GM12878 (cell line): ENCODE results near the gene SUPT4H1. TPM values are rescaled to one million over a fixed set of nuclear protein-coding genes. Genes with fewer than 3 reads are reported as not detected.

Source experiments
- ATAC-seq: fragments of 200-7000 bp; cut with Tn5 transposase; 3 replicates; pipeline ENCODE4 v1.9.1; 2020; ENCODE audit warnings: mild to moderate bottlenecking, moderate library complexity
- BruUV-seq: library from RNA; stranded (reverse); fragments of 400-500 nt; replicated peaks from 2 replicates; lab custom pipeline; 2021; lab: Mats Ljungman, UMichigan
- CTCF ChIA-PET: fragments of 300-600 bp; sonication (Branson Sonifier 250); formaldehyde crosslinking; extraction: SDS; loops from one replicate; lab custom pipeline; 2021; ENCODE audit warnings: inconsistent platforms; lab: Yijun Ruan, JAX
- POLR2A ChIA-PET: fragments of 350-600 bp; formaldehyde crosslinking; extraction: SDS; loops from one replicate; lab custom pipeline; 2021; ENCODE audit warnings: inconsistent platforms; lab: Charles Lee
- RAD21 ChIA-PET: fragments of 300-600 bp; sonication (Branson Sonifier 250); formaldehyde crosslinking; loops from one replicate; lab custom pipeline; 2023; ENCODE audit warnings: antibody characterized with exemption; ENCODE audit not compliant: unreplicated experiment; lab: Charles Lee
- SMC1A ChIA-PET: fragments of 300-600 bp; sonication (Branson Sonifier 250); formaldehyde crosslinking; loops from one replicate; lab custom pipeline; 2023; ENCODE audit not compliant: unreplicated experiment, uncharacterized antibody; lab: Charles Lee
- DNase-seq: peaks from one replicate; pipeline ENCODE4 v3.0.0-alpha.2; 2011; ENCODE audit warnings: low read depth, low spot score
- FAIRE-seq: peaks from 3 replicates; lab custom pipeline; 2011; peaks lifted over from hg19 to GRCh38; lab: Jason Lieb, UNC
- H2AFZ ChIP-seq: 2 replicates; pipeline ENCODE4 v1.6.0; 2011; ENCODE audit warnings: low read depth, low read length, control low read depth; ENCODE audit not compliant: control insufficient read depth
- H3K27ac ChIP-seq: 2 replicates; pipeline ENCODE4 v1.5.1; 2011; ENCODE audit warnings: control low read depth; ENCODE audit not compliant: control insufficient read depth, insufficient read depth
- H3K27me3 ChIP-seq, 2 experiments: replicated peaks in 1 of 2; 2 replicates each; pipeline versions ENCODE4 v1.6.0 to v1.6.1; 2011; ENCODE audit warnings: low read length in 1 of 2; ENCODE audit not compliant: control insufficient read depth in 2 of 2, insufficient read depth in 2 of 2
- H3K36me3 ChIP-seq, 2 experiments: 2 replicates each; pipeline ENCODE4 v1.5.1; 2011; ENCODE audit warnings: low read length in 1 of 2; ENCODE audit not compliant: control insufficient read depth in 2 of 2, insufficient read depth in 2 of 2
- H3K4me1 ChIP-seq: 2 replicates; pipeline ENCODE4 v1.6.1; 2011; ENCODE audit warnings: mild to moderate bottlenecking, low read length, moderate library complexity, mixed read lengths; ENCODE audit not compliant: control insufficient read depth, insufficient read depth
- H3K4me2 ChIP-seq: 2 replicates; pipeline ENCODE4 v1.6.0; 2011; ENCODE audit warnings: control low read depth; ENCODE audit not compliant: control insufficient read depth, insufficient read depth
- H3K4me3 ChIP-seq: fragments of 200-600 bp; sonication (generic); 2 replicates; pipeline ENCODE4 v1.5.1; 2016
- H3K79me2 ChIP-seq: 2 replicates; pipeline ENCODE4 v1.6.0; 2011; ENCODE audit warnings: low read length; ENCODE audit not compliant: control insufficient read depth, insufficient read depth
- H3K9ac ChIP-seq: 2 replicates; pipeline ENCODE4 v1.8.0; 2011; ENCODE audit warnings: low read length, control low read depth, mixed read lengths; ENCODE audit not compliant: control insufficient read depth, insufficient read depth
- H3K9me3 ChIP-seq: replicated peaks from 3 replicates; pipeline ENCODE4 v1.5.1; 2011; ENCODE audit warnings: mild to moderate bottlenecking, low read length; ENCODE audit not compliant: control insufficient read depth, insufficient read depth
- H4K20me1 ChIP-seq: 2 replicates; pipeline ENCODE4 v1.6.0; 2011; ENCODE audit not compliant: control insufficient read depth, insufficient read depth
- CBX3 ChIP-seq: fragments of 200-600 bp; sonication (generic); IDR thresholded peaks from 2 replicates; pipeline ENCODE4 v1.6.1; 2016; ENCODE audit warnings: low read depth, borderline replicate concordance
- FOXK2 ChIP-seq: fragments of 450-650 bp; IDR thresholded peaks from 2 replicates; pipeline ENCODE4 v1.6.1; 2017; ENCODE audit warnings: mild to moderate bottlenecking, moderate library complexity
- IKZF1 ChIP-seq: fragments of 450-650 bp; conservative IDR thresholded peaks from 2 replicates; pipeline ENCODE4 v1.6.1; 2017; ENCODE audit warnings: antibody characterized with exemption, mild to moderate bottlenecking
- TCF3 ChIP-seq: IDR thresholded peaks from 2 replicates; pipeline ENCODE4 v1.6.1; 2012; ENCODE audit warnings: low read depth, mild to moderate bottlenecking, low read length, borderline replicate concordance; ENCODE audit not compliant: insufficient read depth
- YY1 ChIP-seq: IDR thresholded peaks from 2 replicates; pipeline ENCODE4 v1.6.1; 2011; ENCODE audit warnings: low read depth, mild to moderate bottlenecking, low read length
- ZNF207 ChIP-seq: fragments of 450-650 bp; IDR thresholded peaks from 2 replicates; pipeline ENCODE4 v1.6.1; 2014; ENCODE audit warnings: antibody characterized with exemption, mild to moderate bottlenecking, borderline replicate concordance
- ZZZ3 ChIP-seq: IDR thresholded peaks from 2 replicates; pipeline ENCODE4 v1.6.1; 2011; ENCODE audit warnings: low read depth; ENCODE audit not compliant: control insufficient read depth, insufficient read length
- WGBS: methylation state at CpG from one replicate; pipeline ENCODE4 v1.1.6; 2016; ENCODE audit warnings: low lambda C conversion rate; ENCODE audit not compliant: insufficient replicate concordance, insufficient coverage; ENCODE audit errors: missing lambda C conversion rate; 5-methylcytosine and 5-hydroxymethylcytosine counted together
- in situ Hi-C: fragments of 300-500 bp; cut with MboI; formaldehyde crosslinking; loops from 9 replicates; pipeline ENCODE4 v1.14.3; 2018; ENCODE audit warnings: mixed read lengths
- intact Hi-C: fragments of 100-400 bp; cut with micrococcal nuclease; formaldehyde crosslinking; loops from one replicate; pipeline ENCODE4 v1.14.2; 2022; ENCODE audit not compliant: unreplicated experiment
- polyA plus RNA-seq, 11 experiments: library from polyadenylated mRNA; depleted of rRNA in 4 of 11; unstranded in 6 of 11; stranded (reverse) in 5 of 11; fragments of >200 nt; fragmentation: Nextera tagmentation in 4 of 11; fragmentation: Illumina TruSeq in 1 of 11; extraction: Ambion mirVana in 4 of 11; extraction: Trizol in 1 of 11; gene quantifications; 1 replicate in 1 of 11; 2 replicates in 10 of 11; pipeline versions ENCODE4 v1.2.1 to v1.2.3, GENCODE V29; 2011 to 2016; ENCODE audit warnings: inconsistent platforms in 2 of 11, missing spikeins in 2 of 11, low read depth in 1 of 11
- total RNA-seq, 4 experiments: library from RNA; depleted of rRNA in 3 of 4; stranded (reverse); fragments of >200 nt in 3 of 4; fragmentation: Illumina TruSeq in 1 of 4; extraction: Trizol in 1 of 4; gene quantifications; 2 replicates each; pipeline versions ENCODE4 v1.2.1 to v1.2.3, GENCODE V29; 2013 to 2021
- TF ChIP-seq, protein P1 (sequence below): fragments of 450-650 bp; IDR thresholded peaks from 2 replicates; pipeline ENCODE4 v1.6.1; 2016; ENCODE audit warnings: mild to moderate bottlenecking
- TF ChIP-seq, protein P2 (sequence below): fragments of 450-650 bp; IDR thresholded peaks from 2 replicates; pipeline ENCODE4 v1.6.1; 2018; ENCODE audit warnings: borderline replicate concordance, mild to moderate bottlenecking; ENCODE audit not compliant: partially characterized antibody
- TF ChIP-seq, protein P3 (sequence below): fragments of 450-650 bp; formaldehyde crosslinking; IDR thresholded peaks from 2 replicates; pipeline ENCODE4 v1.4.0; 2022; ENCODE audit warnings: mild to moderate bottlenecking, moderate library complexity

The SUPT4H1 gene
- total and polyA plus RNA-seq, 10 of the 15 experiments (the other 5 are each of a cell fraction or from before 2014, with no cell fraction given), result 83.8 to 293 (median 128) TPM

DNA sequence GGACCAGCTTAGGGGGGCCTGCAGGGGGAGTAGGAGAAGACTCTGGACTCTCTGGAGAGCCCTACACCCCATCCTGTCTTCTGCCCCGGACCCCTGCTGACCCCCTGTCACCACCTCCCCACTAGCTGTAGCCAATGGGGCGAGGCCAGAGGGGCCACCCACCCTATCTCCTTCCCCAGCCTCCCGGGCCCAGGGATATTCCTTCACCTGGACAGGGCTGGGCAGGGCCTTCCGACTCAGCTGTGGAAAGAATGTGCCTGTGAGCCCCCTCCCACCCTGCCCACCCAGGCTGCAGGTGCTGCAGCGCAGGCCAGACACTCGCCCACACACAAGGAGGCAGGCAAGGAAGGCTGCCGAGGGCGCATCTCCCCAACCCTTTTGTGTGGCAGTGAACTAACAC, 46.4 kb downstream of the SUPT4H1 start (continued):
- TF ChIP-seq, protein P1, sequence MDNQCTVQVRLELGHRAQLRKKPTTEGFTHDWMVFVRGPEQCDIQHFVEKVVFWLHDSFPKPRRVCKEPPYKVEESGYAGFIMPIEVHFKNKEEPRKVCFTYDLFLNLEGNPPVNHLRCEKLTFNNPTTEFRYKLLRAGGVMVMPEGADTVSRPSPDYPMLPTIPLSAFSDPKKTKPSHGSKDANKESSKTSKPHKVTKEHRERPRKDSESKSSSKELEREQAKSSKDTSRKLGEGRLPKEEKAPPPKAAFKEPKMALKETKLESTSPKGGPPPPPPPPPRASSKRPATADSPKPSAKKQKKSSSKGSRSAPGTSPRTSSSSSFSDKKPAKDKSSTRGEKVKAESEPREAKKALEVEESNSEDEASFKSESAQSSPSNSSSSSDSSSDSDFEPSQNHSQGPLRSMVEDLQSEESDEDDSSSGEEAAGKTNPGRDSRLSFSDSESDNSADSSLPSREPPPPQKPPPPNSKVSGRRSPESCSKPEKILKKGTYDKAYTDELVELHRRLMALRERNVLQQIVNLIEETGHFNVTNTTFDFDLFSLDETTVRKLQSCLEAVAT, result no peak
- no peak for TF ChIP-seq ZZZ3
- TF ChIP-seq FOXK2, result no peak
- no peak for TF ChIP-seq ZNF207
- no peak for TF ChIP-seq IKZF1
- no peak for TF ChIP-seq TCF3
- TF ChIP-seq YY1, result no peak

DNA sequence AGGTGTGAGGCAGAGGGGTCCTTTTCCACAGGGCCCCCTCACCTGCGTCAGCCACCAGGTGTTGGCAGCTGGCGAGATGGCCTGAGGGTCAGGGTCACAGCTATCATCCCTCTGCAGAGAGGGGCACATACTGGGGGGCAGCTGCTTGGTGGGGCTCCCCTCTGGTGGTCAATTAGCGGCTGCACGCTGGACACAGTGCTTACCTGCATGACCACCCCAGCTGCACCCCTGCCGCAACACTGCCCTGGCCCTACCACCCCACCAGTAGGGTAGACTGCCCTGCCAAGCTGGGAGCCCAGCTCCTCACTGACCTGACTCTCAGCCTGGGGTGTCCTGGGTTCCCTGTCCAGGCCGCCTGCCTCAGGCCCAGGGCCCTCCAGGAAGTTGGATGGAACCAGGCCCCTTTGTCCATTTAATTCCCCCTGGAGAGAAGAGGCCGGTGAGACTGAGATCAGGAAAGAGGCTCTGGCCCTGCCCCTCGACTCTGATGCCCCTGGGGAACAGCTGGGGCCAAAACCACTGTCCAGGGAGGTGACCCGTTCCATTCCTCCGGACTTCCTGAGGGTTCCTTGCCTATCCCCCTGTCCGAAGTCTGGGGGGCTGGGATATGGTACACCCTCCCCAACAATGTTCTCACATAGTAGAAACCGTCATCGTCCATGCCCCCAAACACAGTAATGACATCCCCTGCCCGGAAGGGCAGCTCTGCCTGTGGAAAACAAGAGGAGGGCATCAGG, 47.1 kb downstream of the SUPT4H1 start:
- Histone ChIP-seq H3K27ac (no peak overlapping the region), H3K4me2 (no peak overlapping the region), H3K79me2 (no peaks in the 10 kb centered on the region), H3K9ac (no peak overlapping the region), H3K4me1 (no peaks in the 10 kb centered on the region), H3K4me3 (no peak overlapping the region), H3K27me3 (no peaks in the 10 kb centered on the region; a peak in 1 of 4 replicates), H3K9me3 (no peaks in the 10 kb centered on the region), H3K36me3 (no peaks in the 10 kb centered on the region), H2AFZ (no peak overlapping the region), H4K20me1 (no peaks in the 10 kb centered on the region)
- FAIRE-seq, result no peak
- WGBS, result 46% methylated on average over 14 of the region's 14 CpGs
- ChIA-PET RAD21 (interaction anchor here (1.2 to 3.0 kb wide), 6 partner anchors 8 to 143 kb away, joined by 3 to 27 read pairs (median 6); partner anchors contain the start of gene RNF43), POLR2A (interaction anchor here (1.8 kb wide), 1 partner anchor 112 kb away, joined by 5 read pairs; the partner anchor contains the start of gene RNF43), SMC1A (interaction anchor here (0.6 to 2.8 kb wide), 9 partner anchors 12 to 1467 kb away, joined by 3 to 13 read pairs (median 3); partner anchors contain the start of genes RNF43 and SUPT4H1), CTCF (interaction anchor here (0.6 to 7.1 kb wide), 25 partner anchors 10 to 163 kb away, joined by 3 to 56 read pairs (median 6); partner anchors contain the start of genes RNF43, SUPT4H1 and TSPOAP1)
- in situ Hi-C loops, result no loop called here
- ATAC-seq, result no peak; the same call in 2 of the 3 replicates
- DNase-seq, result no peak
- BruUV-seq, result no TSS peak
- intact Hi-C loops, result loop anchor here (1.0 kb wide), 1 partner anchor 142 kb away; no protein-coding TSS in a partner anchor
- TF ChIP-seq, protein P2, sequence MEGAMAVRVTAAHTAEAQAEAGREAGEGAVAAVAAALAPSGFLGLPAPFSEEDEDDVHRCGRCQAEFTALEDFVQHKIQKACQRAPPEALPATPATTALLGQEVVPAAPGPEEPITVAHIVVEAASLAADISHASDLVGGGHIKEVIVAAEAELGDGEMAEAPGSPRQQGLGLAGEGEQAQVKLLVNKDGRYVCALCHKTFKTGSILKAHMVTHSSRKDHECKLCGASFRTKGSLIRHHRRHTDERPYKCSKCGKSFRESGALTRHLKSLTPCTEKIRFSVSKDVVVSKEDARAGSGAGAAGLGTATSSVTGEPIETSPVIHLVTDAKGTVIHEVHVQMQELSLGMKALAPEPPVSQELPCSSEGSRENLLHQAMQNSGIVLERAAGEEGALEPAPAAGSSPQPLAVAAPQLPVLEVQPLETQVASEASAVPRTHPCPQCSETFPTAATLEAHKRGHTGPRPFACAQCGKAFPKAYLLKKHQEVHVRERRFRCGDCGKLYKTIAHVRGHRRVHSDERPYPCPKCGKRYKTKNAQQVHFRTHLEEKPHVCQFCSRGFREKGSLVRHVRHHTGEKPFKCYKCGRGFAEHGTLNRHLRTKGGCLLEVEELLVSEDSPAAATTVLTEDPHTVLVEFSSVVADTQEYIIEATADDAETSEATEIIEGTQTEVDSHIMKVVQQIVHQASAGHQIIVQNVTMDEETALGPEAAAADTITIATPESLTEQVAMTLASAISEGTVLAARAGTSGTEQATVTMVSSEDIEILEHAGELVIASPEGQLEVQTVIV, result no peak
- TF ChIP-seq CBX3, result no peak
- TF ChIP-seq, protein P3, sequence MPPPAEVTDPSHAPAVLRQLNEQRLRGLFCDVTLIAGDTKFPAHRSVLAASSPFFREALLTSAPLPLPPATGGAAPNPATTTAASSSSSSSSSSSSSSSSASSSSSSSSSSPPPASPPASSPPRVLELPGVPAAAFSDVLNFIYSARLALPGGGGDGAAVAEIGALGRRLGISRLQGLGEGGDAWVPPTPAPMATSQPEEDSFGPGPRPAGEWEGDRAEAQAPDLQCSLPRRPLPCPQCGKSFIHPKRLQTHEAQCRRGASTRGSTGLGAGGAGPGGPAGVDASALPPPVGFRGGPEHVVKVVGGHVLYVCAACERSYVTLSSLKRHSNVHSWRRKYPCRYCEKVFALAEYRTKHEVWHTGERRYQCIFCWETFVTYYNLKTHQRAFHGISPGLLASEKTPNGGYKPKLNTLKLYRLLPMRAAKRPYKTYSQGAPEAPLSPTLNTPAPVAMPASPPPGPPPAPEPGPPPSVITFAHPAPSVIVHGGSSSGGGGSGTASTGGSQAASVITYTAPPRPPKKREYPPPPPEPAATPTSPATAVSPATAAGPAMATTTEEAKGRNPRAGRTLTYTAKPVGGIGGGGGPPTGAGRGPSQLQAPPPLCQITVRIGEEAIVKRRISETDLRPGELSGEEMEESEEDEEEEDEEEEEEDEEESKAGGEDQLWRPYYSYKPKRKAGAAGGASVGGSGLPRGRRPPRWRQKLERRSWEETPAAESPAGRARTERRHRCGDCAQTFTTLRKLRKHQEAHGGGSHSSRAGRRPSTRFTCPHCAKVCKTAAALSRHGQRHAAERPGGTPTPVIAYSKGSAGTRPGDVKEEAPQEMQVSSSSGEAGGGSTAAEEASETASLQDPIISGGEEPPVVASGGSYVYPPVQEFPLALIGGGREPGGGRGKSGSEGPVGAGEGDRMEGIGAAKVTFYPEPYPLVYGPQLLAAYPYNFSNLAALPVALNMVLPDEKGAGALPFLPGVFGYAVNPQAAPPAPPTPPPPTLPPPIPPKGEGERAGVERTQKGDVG (CRISPR knock-in tag), result no peak
